Measurements from ENCODE around the gene MICAL3.

Gene MICAL3

DNA sequence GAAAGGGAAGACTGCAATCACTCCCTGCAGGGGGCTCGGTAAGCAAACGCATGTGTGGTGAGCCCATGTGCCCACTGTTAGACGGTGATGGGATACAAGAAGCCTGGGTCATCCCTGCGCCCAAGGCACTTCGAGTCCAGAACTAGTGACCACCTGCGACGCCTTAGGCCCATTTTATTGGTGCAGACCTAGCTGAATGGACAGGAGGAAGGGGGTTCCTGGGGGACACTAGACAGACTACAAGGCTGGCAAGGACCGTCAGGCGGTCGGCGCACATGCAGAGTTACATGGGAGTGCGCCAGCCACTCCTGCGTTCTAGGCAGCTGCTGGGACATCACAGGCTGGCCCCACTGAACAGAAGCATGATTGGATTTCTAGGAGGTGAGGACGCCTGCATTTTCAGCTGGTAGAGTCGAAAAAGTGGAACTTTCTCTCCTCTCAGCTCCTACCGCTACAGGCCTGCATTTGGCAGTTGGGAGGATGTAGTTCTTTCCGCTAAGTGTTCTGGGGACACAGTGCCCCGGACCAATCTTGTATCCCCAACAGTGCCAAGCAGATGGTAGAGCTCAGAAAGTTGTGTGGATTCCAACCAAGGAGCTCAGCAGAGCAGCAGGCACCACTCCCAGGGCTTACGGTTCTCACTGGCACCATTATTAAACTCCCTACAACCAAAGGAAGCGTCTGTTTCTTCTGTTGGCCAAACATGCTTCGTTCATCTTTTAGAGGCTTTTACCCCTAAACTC, 285.8 kb downstream of the MICAL3 start:
- H3K4me3 ChIP-seq (ENCODE audit: low read depth, low read length) = no peak overlapping the region
- no peak for DNase-seq (ENCODE audit: low read depth)
